Measurements from ENCODE around the gene SP5. TPM values are rescaled to one million over a fixed set of nuclear protein-coding genes. Genes with fewer than 3 reads are reported as not detected.
"Not testable (repeated sequence)": the region's sequence is repeated elsewhere in the genome, so short reads cannot be mapped to it uniquely, and the experiment has no call there.

Gene SP5
- polyA plus RNA-seq (2011; rRNA removed), result not detected in 2 replicates
- polyA minus RNA-seq (2011; rRNA and poly(A)+ RNA removed), result not detected in 2 replicates

DNA sequence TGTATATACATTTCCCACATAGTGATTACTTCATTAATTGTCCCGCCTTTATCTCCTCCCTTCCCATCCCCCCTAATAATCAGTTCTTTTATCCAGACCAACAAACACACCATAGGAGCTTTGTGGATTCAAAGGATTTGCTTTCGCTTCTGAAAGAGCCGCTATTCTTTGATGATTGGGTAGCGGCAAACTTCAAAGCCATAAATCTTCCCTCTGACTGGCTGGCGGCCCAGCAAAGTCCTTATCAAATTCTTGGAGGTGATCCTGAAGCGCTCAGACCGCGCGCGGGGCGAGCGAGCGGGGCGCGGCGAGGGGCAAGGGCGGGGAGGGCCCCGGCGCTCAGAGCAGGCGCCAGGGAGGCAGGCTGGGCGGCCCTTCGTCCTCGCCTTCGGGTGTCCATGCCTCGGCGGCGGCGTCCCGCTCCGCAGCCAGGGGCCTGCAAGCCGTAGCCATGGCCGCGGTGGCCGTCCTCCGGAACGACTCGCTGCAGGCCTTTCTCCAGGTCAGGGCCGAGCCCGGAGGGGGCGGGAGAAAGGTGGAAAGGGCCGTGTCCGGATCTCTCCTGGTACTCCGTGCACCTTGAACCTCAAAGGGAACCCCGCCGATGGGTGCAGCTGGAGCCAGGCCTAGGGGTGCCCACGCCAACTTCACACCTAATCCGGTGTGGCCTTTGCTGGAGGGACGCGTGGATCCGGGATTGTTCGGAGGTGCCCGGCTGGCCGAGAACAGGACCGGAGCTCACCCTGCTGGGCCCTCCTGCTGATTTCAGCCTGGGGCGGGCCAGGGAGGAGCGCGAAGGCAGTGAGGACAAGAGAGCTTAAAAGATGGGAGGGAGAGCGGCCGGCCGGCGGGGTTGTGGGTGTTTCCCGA lies at the start of gene SP5:
TSS of gene SP5 (plus strand) at position 276 of the 870 bp plus-strand sequence. CDS start at position 452, 176 bp downstream.
- Histone ChIP-seq H3K4me3 (ENCODE audit: low read depth, low read length) (peak within 1 kb of the TSS; percentile 32), H3K36me3 (ENCODE audit: control insufficient read depth, insufficient read depth, low read length) (no peaks in the 10 kb centered on the region), H3K27me3 (ENCODE audit: control insufficient read depth, insufficient read depth, low read length) (peaks cover 44% of the 10 kb centered on the region)
- ChIA-PET POLR2A (no interaction called here), CTCF (interaction anchor here (0.6 kb wide), 1 partner anchor 31 kb away, joined by 3 read pairs; no protein-coding TSS in a partner anchor)
- TF ChIP-seq, protein P1, sequence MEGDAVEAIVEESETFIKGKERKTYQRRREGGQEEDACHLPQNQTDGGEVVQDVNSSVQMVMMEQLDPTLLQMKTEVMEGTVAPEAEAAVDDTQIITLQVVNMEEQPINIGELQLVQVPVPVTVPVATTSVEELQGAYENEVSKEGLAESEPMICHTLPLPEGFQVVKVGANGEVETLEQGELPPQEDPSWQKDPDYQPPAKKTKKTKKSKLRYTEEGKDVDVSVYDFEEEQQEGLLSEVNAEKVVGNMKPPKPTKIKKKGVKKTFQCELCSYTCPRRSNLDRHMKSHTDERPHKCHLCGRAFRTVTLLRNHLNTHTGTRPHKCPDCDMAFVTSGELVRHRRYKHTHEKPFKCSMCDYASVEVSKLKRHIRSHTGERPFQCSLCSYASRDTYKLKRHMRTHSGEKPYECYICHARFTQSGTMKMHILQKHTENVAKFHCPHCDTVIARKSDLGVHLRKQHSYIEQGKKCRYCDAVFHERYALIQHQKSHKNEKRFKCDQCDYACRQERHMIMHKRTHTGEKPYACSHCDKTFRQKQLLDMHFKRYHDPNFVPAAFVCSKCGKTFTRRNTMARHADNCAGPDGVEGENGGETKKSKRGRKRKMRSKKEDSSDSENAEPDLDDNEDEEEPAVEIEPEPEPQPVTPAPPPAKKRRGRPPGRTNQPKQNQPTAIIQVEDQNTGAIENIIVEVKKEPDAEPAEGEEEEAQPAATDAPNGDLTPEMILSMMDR (IDR thresholded peaks at IDR 0.05; ENCODE audit: insufficient read depth, low read depth, low read length), result no peak
- DNase-seq (ENCODE audit: low read depth), result no peak

DNA sequence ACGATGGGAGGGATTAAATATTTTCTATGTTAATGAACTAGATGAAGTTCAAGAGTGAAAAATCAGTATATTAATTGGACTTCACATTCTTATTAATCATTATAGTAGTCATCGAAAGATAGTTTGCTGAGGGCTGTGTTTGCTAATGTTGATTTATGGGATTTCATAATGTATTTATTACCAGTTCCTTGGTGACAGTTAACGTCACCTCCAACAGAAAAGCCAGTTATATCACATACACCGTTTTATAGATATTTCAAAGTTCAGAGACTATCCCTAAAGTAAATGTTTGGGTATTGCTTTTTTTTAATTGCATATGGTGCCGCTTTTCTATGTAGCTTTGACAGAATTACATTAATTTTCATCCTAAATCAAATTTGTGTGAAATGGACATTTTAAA lies 49.4 kb upstream of the SP5 start:
- ChIA-PET POLR2A (no interaction called here), CTCF (no interaction called here)
- Histone ChIP-seq H3K36me3 (ENCODE audit: control insufficient read depth, insufficient read depth, low read length) (no peaks in the 10 kb centered on the region), H3K27me3 (ENCODE audit: control insufficient read depth, insufficient read depth, low read length) (no peaks in the 10 kb centered on the region), H3K4me3 (ENCODE audit: low read depth, low read length) (no peak overlapping the region)
- no peak for DNase-seq (ENCODE audit: low read depth)
- TF ChIP-seq, protein P1 (IDR thresholded peaks at IDR 0.05; ENCODE audit: insufficient read depth, low read depth, low read length), result no peak

DNA sequence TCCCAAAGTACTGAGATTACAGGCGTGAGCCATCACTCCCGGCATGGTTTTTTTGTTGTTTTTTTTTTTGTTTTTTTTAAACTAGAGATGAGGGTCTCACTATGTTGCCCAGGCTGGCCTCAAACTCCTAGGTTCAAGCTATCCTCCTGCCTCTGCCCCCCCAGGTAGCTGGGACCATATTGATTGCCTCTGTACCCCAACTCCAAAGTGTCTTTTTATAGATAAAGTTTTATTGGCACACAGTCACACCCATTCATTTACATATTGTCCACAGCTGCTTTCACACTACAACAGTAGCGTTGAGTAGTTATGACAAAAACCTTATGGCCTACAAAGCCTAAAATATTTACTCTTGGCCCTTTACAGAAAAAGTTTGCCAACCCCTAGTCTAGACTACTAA lies 45.2 kb upstream of the SP5 start:
- no peak overlapping the region for H3K4me3 ChIP-seq (ENCODE audit: low read depth, low read length)
- POLR2A ChIA-PET, result no interaction called here
- no peaks in the 10 kb centered on the region for H3K36me3 ChIP-seq (ENCODE audit: control insufficient read depth, insufficient read depth, low read length)
- CTCF ChIA-PET, result no interaction called here
- DNase-seq (ENCODE audit: low read depth), result no peak
- no peaks in the 10 kb centered on the region for H3K27me3 ChIP-seq (ENCODE audit: control insufficient read depth, insufficient read depth, low read length)
- TF ChIP-seq, protein P1 (IDR thresholded peaks at IDR 0.05; ENCODE audit: insufficient read depth, low read depth, low read length), result no peak

DNA sequence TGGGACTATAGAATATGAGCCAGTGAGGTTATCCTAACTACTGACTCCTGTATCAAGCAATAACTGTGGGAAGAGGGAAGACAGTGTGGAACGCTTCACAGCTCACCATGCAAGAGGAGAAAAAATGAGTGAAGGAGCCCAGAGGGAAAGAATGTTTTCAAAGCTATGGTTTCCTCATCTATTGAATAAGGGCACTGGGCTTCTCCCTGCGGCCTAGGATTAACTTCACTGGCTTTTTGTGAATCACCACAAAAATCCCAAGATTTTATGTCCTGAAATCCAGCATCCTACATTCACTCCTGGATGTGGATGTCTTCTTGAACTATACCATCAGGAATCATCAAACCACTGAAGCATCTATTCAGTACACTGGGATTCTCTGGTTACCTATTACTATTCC lies 44.5 kb upstream of the SP5 start:
- Histone ChIP-seq H3K36me3 (ENCODE audit: control insufficient read depth, insufficient read depth, low read length) (no peaks in the 10 kb centered on the region), H3K4me3 (ENCODE audit: low read depth, low read length) (no peak overlapping the region), H3K27me3 (ENCODE audit: control insufficient read depth, insufficient read depth, low read length) (no peaks in the 10 kb centered on the region)
- CTCF ChIA-PET, result no interaction called here
- TF ChIP-seq, protein P1 (IDR thresholded peaks at IDR 0.05; ENCODE audit: insufficient read depth, low read depth, low read length), result no peak
- POLR2A ChIA-PET, result no interaction called here
- no peak for DNase-seq (ENCODE audit: low read depth)

DNA sequence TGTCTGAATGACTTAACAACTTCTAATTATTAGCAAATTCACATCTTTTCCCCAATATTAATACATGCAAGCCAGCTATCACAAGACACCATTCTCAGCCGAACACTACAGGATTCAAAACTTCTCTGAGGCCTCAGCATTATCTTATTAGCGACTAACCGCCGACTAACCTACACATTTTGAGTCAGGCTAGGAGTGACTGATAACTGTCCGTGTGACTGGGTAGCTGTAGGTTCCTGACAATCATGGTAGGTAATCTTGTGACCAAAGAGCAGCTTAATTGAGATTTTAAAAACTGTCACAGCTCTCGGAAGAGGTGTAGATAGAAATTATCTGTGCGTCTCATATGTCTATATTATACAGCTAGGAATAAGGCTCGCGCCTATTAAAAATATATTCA lies 44.1 kb upstream of the SP5 start:
- no peaks in the 10 kb centered on the region for H3K27me3 ChIP-seq (ENCODE audit: control insufficient read depth, insufficient read depth, low read length)
- TF ChIP-seq, protein P1 (IDR thresholded peaks at IDR 0.05; ENCODE audit: insufficient read depth, low read depth, low read length), result no peak
- CTCF ChIA-PET, result no interaction called here
- POLR2A ChIA-PET, result no interaction called here
- H3K36me3 ChIP-seq (ENCODE audit: control insufficient read depth, insufficient read depth, low read length), result no peaks in the 10 kb centered on the region
- no peak overlapping the region for H3K4me3 ChIP-seq (ENCODE audit: low read depth, low read length)
- no peak for DNase-seq (ENCODE audit: low read depth)

DNA sequence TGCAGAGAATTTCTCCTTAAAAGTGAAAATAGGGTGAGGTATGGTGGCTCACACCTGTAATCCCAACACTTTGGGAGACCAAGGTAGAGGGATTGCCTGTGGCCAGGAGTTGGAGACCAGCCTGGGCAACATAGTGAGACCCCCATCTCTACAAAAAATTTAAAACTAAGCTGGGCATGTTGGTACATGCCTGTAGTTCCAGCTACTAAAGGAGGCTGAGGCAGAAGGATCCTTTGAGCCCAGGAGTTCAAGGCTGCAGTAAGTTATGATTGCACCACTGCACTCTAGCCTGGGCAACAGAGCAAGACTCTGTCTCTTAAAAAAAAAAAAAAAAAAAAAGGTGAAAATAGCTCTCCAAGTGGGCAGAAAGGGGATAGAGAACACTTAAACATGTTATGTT lies 40.9 kb upstream of the SP5 start:
- POLR2A ChIA-PET; H3K4me3 ChIP-seq (ENCODE audit: low read depth, low read length); H3K27me3 ChIP-seq (ENCODE audit: control insufficient read depth, insufficient read depth, low read length); CTCF ChIA-PET; H3K36me3 ChIP-seq (ENCODE audit: control insufficient read depth, insufficient read depth, low read length); DNase-seq (ENCODE audit: low read depth): not testable (repeated sequence)
